Liver (tissue), 9 donors: ENCODE measurements around the gene EIF4G3. TPM values are rescaled to one million over a fixed set of nuclear protein-coding genes. Genes with fewer than 3 reads are reported as not detected.
A peak's percentile ranks its signal among the peaks of the same experiment; 100 is the strongest.

Source experiments
- DNase-seq: peaks from one replicate; pipeline ENCODE4 v3.0.0-alpha.2; 2017; ENCODE audit warnings: low spot score
- H3K27ac ChIP-seq, 2 donors: one replicate each; pipeline ENCODE4 v1.7.0; 2013; ENCODE audit warnings: inconsistent platforms in 2 of 2, low read length in 2 of 2, control low read depth in 1 of 2, low read depth in 1 of 2, mild to moderate bottlenecking in 1 of 2
- H3K27me3 ChIP-seq, 4 donors: one replicate each; pipeline versions ENCODE4 v1.6.1 to v1.7.0; 2013; ENCODE audit warnings: low read length in 3 of 4, inconsistent platforms in 1 of 4, mild to moderate bottlenecking in 1 of 4, moderate library complexity in 1 of 4; ENCODE audit not compliant: control insufficient read depth in 4 of 4, insufficient read depth in 4 of 4
- H3K36me3 ChIP-seq, 4 donors: one replicate each; pipeline versions ENCODE4 v1.6.1 to v1.7.0; 2013; ENCODE audit warnings: low read length in 3 of 4, mild to moderate bottlenecking in 3 of 4, low read depth in 1 of 4, moderate library complexity in 1 of 4; ENCODE audit not compliant: control insufficient read depth in 4 of 4, insufficient read depth in 3 of 4
- H3K4me1 ChIP-seq, 4 donors: one replicate each; pipeline versions ENCODE4 v1.6.1 to v1.7.0; 2013; ENCODE audit warnings: low read length in 3 of 4, mild to moderate bottlenecking in 3 of 4, moderate library complexity in 1 of 4; ENCODE audit not compliant: control insufficient read depth in 4 of 4, insufficient read depth in 4 of 4
- H3K4me3 ChIP-seq, 3 donors: one replicate each; pipeline versions ENCODE4 v1.6.1 to v1.7.0; 2013; ENCODE audit warnings: low read length in 3 of 3, control low read depth in 1 of 3, low read depth in 1 of 3, mild to moderate bottlenecking in 1 of 3
- H3K9ac ChIP-seq, 2 donors: one replicate each; pipeline ENCODE4 v1.7.0; 2013; ENCODE audit warnings: low read length in 2 of 2, mild to moderate bottlenecking in 2 of 2, moderate library complexity in 2 of 2, control low read depth in 1 of 2, low read depth in 1 of 2
- H3K9me3 ChIP-seq, 4 donors: one replicate each; pipeline versions ENCODE4 v1.6.1 to v1.7.0; 2013; ENCODE audit warnings: low read length in 3 of 4; ENCODE audit not compliant: control insufficient read depth in 4 of 4
- EGR1 ChIP-seq, 2 donors: IDR thresholded peaks; 2 replicates each; pipeline ENCODE4 v1.6.1; 2016 to 2018; ENCODE audit warnings: antibody characterized with exemption in 2 of 2, low read depth in 2 of 2
- FOXA1 ChIP-seq: IDR thresholded peaks from 2 replicates; pipeline ENCODE4 v1.6.1; 2016; ENCODE audit warnings: antibody characterized with exemption
- GABPA ChIP-seq, 2 donors: IDR thresholded peaks in 1 of 2; conservative IDR thresholded peaks in 1 of 2; 2 replicates each; pipeline ENCODE4 v1.6.1; 2016; ENCODE audit warnings: antibody characterized with exemption in 2 of 2, mild to moderate bottlenecking in 1 of 2, moderate library complexity in 1 of 2
- HNF4A ChIP-seq, 2 donors: conservative IDR thresholded peaks; 2 replicates each; pipeline ENCODE4 v1.6.1; 2016; ENCODE audit warnings: antibody characterized with exemption in 2 of 2, mild to moderate bottlenecking in 2 of 2
- HNF4G ChIP-seq: IDR thresholded peaks from 2 replicates; pipeline ENCODE4 v1.6.1; 2016; ENCODE audit warnings: antibody characterized with exemption
- JUND ChIP-seq, 2 donors: IDR thresholded peaks; 2 replicates each; pipeline ENCODE4 v1.6.1; 2016; ENCODE audit warnings: antibody characterized with exemption in 2 of 2
- NR2F2 ChIP-seq: IDR thresholded peaks from 2 replicates; pipeline ENCODE4 v1.6.1; 2016; ENCODE audit warnings: antibody characterized with exemption
- RAD21 ChIP-seq, 2 donors: IDR thresholded peaks; 2 replicates each; pipeline ENCODE4 v1.6.1; 2016; ENCODE audit warnings: antibody characterized with exemption in 2 of 2, mild to moderate bottlenecking in 2 of 2
- RXRA ChIP-seq, 2 donors: IDR thresholded peaks; 2 replicates each; pipeline ENCODE4 v1.6.1; 2017 to 2018; ENCODE audit warnings: antibody characterized with exemption in 2 of 2, mild to moderate bottlenecking in 1 of 2
- TAF1 ChIP-seq: conservative IDR thresholded peaks from 2 replicates; pipeline ENCODE4 v1.6.1; 2016; ENCODE audit warnings: antibody characterized with exemption, mild to moderate bottlenecking
- WGBS: extraction: QIAGEN DNeasy Blood & Tissue Kit; methylation state at CpG from one replicate; pipeline ENCODE4 v1.1.7; 2013; 5-methylcytosine and 5-hydroxymethylcytosine counted together
- polyA plus RNA-seq, 2 donors: library from polyadenylated mRNA; stranded (reverse) in 1 of 2; unstranded in 1 of 2; fragments of 200-250 nt in 1 of 2; fragments of >200 nt in 1 of 2; fragmentation: Nextera tagmentation in 1 of 2; extraction: Ambion mirVana in 1 of 2; gene quantifications; one replicate each; pipeline versions ENCODE4 v1.2.1 to v1.2.3, GENCODE V29; 2013 to 2015
- total RNA-seq, 2 donors: library from RNA; depleted of rRNA; stranded (reverse); fragments of >200 nt; gene quantifications; one replicate each; pipeline ENCODE4 v1.2.3, GENCODE V29; 2014
- TF ChIP-seq, protein P1 (sequence below): IDR thresholded peaks from 2 replicates; pipeline ENCODE4 v1.6.1; 2016; ENCODE audit warnings: antibody characterized with exemption
- TF ChIP-seq, protein P2 (sequence below): fragments of 150-350 bp; IDR thresholded peaks from 2 replicates; pipeline ENCODE4 v1.5.1; 2017; ENCODE audit warnings: improper control_type of control experiment, low read depth, low read length; ENCODE audit not compliant: missing input control
- TF ChIP-seq, protein P3 (sequence below): IDR thresholded peaks from 2 replicates; pipeline ENCODE4 v1.6.1; 2016; ENCODE audit warnings: antibody characterized with exemption
- donor health status: healthy.
- donor health status: healthy.
- donor health status: healthy.
- donor health status: healthy.
- donor health status: healthy.

EIF4G3 gene
- total and polyA plus RNA-seq, 4 donors, result 7.6 to 22.8 (median 11.7) TPM

DNA sequence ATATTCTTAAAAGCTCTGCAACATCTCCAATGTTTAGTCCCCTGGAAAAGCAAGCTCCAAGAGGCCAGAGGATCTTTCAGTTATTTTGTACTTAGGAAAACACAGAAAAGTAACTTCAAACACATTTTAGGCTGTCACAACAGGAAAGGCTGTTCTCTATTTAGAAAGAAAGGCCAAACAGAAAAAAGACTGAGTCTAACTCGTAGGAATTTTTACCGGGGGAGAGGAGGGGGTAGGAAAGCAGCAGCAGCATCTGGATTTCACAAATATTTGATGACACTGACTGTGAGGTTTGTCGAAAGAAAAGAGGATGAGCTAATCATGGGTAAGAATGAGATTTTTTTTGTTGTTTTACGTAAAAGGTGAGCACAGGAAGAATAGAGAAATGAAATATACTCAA lies 107.1 kb downstream of the EIF4G3 start:
- 68% methylated on average over 4 of the region's 4 CpGs for WGBS
- H3K27ac ChIP-seq, result no peak overlapping the region
- no peaks in the 10 kb centered on the region for H3K36me3 ChIP-seq
- H3K9me3 ChIP-seq, result no peaks in the 10 kb centered on the region
- no peaks in the 10 kb centered on the region for H3K4me1 ChIP-seq
- no peak overlapping the region for H3K4me3 ChIP-seq
- no peak overlapping the region for H3K9ac ChIP-seq
- no peak for TF ChIP-seq JUND (IDR thresholded peaks at IDR 0.05)
- TF ChIP-seq, protein P1, sequence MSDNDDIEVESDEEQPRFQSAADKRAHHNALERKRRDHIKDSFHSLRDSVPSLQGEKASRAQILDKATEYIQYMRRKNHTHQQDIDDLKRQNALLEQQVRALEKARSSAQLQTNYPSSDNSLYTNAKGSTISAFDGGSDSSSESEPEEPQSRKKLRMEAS, result no peak
- TF ChIP-seq, protein P2, sequence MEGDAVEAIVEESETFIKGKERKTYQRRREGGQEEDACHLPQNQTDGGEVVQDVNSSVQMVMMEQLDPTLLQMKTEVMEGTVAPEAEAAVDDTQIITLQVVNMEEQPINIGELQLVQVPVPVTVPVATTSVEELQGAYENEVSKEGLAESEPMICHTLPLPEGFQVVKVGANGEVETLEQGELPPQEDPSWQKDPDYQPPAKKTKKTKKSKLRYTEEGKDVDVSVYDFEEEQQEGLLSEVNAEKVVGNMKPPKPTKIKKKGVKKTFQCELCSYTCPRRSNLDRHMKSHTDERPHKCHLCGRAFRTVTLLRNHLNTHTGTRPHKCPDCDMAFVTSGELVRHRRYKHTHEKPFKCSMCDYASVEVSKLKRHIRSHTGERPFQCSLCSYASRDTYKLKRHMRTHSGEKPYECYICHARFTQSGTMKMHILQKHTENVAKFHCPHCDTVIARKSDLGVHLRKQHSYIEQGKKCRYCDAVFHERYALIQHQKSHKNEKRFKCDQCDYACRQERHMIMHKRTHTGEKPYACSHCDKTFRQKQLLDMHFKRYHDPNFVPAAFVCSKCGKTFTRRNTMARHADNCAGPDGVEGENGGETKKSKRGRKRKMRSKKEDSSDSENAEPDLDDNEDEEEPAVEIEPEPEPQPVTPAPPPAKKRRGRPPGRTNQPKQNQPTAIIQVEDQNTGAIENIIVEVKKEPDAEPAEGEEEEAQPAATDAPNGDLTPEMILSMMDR, result no peak
- no peak for TF ChIP-seq TAF1
- no peak for TF ChIP-seq EGR1 (IDR thresholded peaks at IDR 0.05; ENCODE audit: low read depth in 2 of 2)
- no peak for TF ChIP-seq FOXA1
- TF ChIP-seq RAD21 (IDR thresholded peaks at IDR 0.05), result no peak
- DNase-seq, result no peak
- H3K27me3 ChIP-seq, result no peaks in the 10 kb centered on the region

DNA sequence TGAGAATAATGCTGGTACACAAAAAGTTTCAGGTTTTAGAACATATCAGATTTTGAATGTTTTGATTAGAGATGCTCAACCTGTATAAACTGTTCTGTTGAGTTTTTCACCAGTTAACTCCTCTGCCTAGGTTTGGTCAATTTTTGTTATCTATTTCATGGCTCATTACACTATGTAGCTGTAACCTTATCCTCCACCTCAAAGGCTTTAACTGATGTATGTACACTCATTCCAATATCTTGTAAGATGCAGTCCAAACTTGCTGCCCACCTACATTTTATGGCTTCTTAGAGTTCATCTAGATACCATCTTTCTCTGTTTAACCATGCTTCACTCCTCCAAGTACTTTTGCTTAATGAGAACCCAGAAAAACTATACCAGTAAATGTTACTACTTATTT lies 107.8 kb downstream of the EIF4G3 start:
- Histone ChIP-seq H3K27ac (no peak overlapping the region), H3K9ac (no peak overlapping the region), H3K9me3 (no peaks in the 10 kb centered on the region), H3K4me3 (no peak overlapping the region), H3K4me1 (no peaks in the 10 kb centered on the region), H3K27me3 (no peaks in the 10 kb centered on the region), H3K36me3 (no peaks in the 10 kb centered on the region)
- DNase-seq, result no peak
- TF ChIP-seq RXRA (IDR thresholded peaks at IDR 0.05) (no peak), HNF4A (conservative IDR thresholded peaks at IDR 0.05) (no peak), GABPA (IDR thresholded peaks at IDR 0.05 in 1 of 2, conservative IDR thresholded peaks at IDR 0.05 in 1 of 2) (no peak)

DNA sequence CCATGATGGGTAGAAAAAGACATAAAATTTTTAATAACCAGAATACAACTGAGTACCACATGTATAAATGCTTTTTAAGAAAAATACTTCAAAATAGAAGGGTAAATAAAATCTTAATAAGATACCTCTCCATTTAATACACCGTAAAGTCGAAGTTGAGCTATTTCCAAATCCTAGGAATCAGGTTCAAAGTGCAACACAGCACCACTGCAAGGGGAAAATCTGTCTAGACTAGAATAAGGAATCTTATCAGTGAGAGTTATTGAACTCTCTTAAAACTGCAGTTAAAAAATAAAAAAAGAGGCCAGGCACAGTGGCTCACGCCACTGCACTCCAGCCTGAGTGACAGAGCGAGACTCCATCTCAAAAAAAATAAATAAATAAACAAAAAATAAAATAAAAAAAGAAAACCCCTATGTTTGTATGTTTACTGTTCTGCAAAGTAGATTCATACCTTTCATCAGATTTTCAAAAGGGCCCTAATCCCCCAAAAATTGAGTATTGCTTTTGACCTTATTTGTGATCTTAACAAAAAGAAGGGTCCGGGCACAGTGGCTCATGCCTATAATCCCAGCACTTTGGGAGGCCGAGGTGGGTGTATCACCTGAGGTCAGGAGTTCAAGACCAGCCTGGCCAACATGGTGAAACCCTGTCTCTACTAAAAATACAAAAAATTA lies 109.0 kb downstream of the EIF4G3 start:
- 68% methylated on average over 6 of the region's 6 CpGs for WGBS

DNA sequence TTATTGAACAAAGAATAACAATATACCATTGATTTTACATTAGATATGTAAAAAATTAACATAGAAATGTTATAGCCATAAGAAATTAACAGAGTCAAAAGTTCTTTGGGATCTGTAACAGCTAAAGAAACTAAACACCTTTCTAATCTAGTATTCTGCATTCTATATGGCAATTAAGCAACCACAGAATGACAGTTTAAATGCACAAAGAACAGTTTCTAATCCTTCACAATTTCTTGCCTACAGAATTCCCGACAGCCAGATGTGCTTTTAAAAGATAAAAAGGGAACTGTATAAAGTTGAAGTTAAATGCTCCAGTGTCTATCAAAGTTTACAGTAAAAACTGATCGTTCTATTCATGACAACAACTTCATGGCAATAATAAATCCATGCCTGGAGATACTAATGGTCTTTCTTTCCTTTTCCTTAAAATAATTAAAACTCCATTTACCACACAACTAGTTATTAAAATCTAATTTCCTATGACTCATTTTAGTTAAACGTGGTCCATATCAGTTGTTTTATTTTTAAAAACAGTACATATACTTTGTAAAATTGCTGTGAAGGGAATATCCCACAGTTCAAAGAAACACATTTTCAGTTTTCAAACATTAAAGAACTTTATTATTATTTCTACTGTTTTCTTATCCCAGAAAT lies 110.2 kb downstream of the EIF4G3 start:
- DNase-seq, result no peak
- 66% methylated on average over 3 of the region's 3 CpGs for WGBS
- H3K27ac ChIP-seq, result no peak overlapping the region
- no peaks in the 10 kb centered on the region for H3K9me3 ChIP-seq
- TF ChIP-seq, protein P2, result no peak
- TF ChIP-seq, protein P3, sequence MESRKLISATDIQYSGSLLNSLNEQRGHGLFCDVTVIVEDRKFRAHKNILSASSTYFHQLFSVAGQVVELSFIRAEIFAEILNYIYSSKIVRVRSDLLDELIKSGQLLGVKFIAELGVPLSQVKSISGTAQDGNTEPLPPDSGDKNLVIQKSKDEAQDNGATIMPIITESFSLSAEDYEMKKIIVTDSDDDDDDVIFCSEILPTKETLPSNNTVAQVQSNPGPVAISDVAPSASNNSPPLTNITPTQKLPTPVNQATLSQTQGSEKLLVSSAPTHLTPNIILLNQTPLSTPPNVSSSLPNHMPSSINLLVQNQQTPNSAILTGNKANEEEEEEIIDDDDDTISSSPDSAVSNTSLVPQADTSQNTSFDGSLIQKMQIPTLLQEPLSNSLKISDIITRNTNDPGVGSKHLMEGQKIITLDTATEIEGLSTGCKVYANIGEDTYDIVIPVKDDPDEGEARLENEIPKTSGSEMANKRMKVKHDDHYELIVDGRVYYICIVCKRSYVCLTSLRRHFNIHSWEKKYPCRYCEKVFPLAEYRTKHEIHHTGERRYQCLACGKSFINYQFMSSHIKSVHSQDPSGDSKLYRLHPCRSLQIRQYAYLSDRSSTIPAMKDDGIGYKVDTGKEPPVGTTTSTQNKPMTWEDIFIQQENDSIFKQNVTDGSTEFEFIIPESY, result no peak
- TF ChIP-seq NR2F2 (no peak), TAF1 (no peak)
- H3K9ac ChIP-seq, result no peak overlapping the region
- H3K4me3 ChIP-seq, result no peak overlapping the region
- no peaks in the 10 kb centered on the region for H3K27me3 ChIP-seq
- no peaks in the 10 kb centered on the region for H3K4me1 ChIP-seq
- no peaks in the 10 kb centered on the region for H3K36me3 ChIP-seq

More for the DNA sequence above, 109.0 kb downstream of the EIF4G3 start:
- no peak for DNase-seq
- no peak overlapping the region for H3K27ac ChIP-seq
- no peaks in the 10 kb centered on the region for H3K4me1 ChIP-seq
- H3K9ac ChIP-seq, result no peak overlapping the region
- H3K27me3 ChIP-seq, result no peaks in the 10 kb centered on the region
- no peaks in the 10 kb centered on the region for H3K9me3 ChIP-seq
- no peaks in the 10 kb centered on the region for H3K36me3 ChIP-seq
- H3K4me3 ChIP-seq, result no peak overlapping the region
- no peak for TF ChIP-seq HNF4G
- peak; percentile 61 to 66 for TF ChIP-seq HNF4A (conservative IDR thresholded peaks at IDR 0.05)
